HL-60/S4 (cell line): ENCODE data around the gene RNF144B.

Source experiments
- in situ Hi-C: fragments of 300-500 bp; cut with MboI; formaldehyde crosslinking; loops from 2 replicates; pipeline ENCODE4 v1.14.3; 2022; ENCODE audit warnings: low sequenced_read_pairs

Gene RNF144B

GRCh38 chr6:18477301-18477941 lies 90.3 kb downstream of the RNF144B start:
- in situ Hi-C loops = no loop called here

- in situ Hi-C loops = no loop called here
Observed at GRCh38 chr6:18478610-18479009, 91.5 kb downstream of the RNF144B start.

GRCh38 chr6:18481870-18482269 lies 94.7 kb downstream of the RNF144B start:
- in situ Hi-C loops = no loop called here

GRCh38 chr6:18485660-18486435 lies 98.7 kb downstream of the RNF144B start:
- in situ Hi-C loops = no loop called here

- in situ Hi-C loops = no loop called here
Observed at GRCh38 chr6:18488004-18488403, 100.9 kb downstream of the RNF144B start.

GRCh38 chr6:18488526-18489270 lies 101.5 kb downstream of the RNF144B start:
- in situ Hi-C loops = no loop called here

- in situ Hi-C loops = no loop called here
Observed at GRCh38 chr6:18489335-18489734, 102.2 kb downstream of the RNF144B start.

- in situ Hi-C loops = no loop called here
Observed at GRCh38 chr6:18491308-18492045, 104.3 kb downstream of the RNF144B start.

GRCh38 chr6:18492972-18493371 lies 105.8 kb downstream of the RNF144B start:
- in situ Hi-C loops = no loop called here

- in situ Hi-C loops = no loop called here
Observed at GRCh38 chr6:18493382-18493891, 106.3 kb downstream of the RNF144B start.

- in situ Hi-C loops = no loop called here
Observed at GRCh38 chr6:18493925-18494324, 106.8 kb downstream of the RNF144B start.

GRCh38 chr6:18495236-18495635 lies 108.1 kb downstream of the RNF144B start:
- in situ Hi-C loops = no loop called here

- in situ Hi-C loops = no loop called here
Observed at GRCh38 chr6:18496462-18496861, 109.3 kb downstream of the RNF144B start.

- in situ Hi-C loops = no loop called here
Observed at GRCh38 chr6:18497006-18497405, 109.9 kb downstream of the RNF144B start.

GRCh38 chr6:18498408-18498807 lies 111.3 kb downstream of the RNF144B start:
- in situ Hi-C loops = no loop called here

- in situ Hi-C loops = loop anchor here (25.0 kb wide), 2 partner anchors 164 to 1339 kb away; no protein-coding TSS in a partner anchor
Observed at GRCh38 chr6:18500921-18501662, 113.9 kb downstream of the RNF144B start.

GRCh38 chr6:18501663-18502013 lies 114.5 kb downstream of the RNF144B start:
- in situ Hi-C loops = loop anchor here (25.0 kb wide), 2 partner anchors 164 to 1339 kb away; no protein-coding TSS in a partner anchor

- in situ Hi-C loops = loop anchor here (25.0 kb wide), 2 partner anchors 166 to 1341 kb away; no protein-coding TSS in a partner anchor
Observed at GRCh38 chr6:18503206-18503592, 116.0 kb downstream of the RNF144B start.

GRCh38 chr6:18503593-18504231 lies 116.6 kb downstream of the RNF144B start:
- in situ Hi-C loops = loop anchor here (25.0 kb wide), 2 partner anchors 166 to 1341 kb away; no protein-coding TSS in a partner anchor
